ENCODE results near the gene HMCN1. TPM values are rescaled to one million over a fixed set of nuclear protein-coding genes. Genes with fewer than 3 reads are reported as not detected.

HMCN1 gene
- total RNA-seq, 4 donors from 2014 or later = 9.2 to 15.1 (median 13.8) TPM

DNA sequence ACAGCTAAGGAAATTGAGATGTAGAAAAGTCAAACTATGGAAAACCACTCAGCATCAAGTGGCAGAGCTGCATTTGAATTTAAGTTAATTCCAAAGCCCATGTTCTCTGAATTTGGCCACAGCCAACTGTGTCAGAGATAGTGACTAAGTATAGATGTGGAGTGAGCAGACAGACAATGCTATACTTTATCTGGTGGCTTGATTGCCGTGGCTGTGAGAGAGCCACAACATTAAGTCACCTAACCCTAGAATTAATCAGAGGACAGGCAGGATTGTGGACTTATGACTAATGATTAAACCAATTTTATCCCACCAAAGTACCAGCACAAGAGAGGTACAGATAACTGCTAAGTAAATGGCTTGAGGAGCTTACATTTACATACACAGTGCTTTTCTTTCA, 431.1 kb downstream of the HMCN1 start:
- TF ChIP-seq, protein P1, sequence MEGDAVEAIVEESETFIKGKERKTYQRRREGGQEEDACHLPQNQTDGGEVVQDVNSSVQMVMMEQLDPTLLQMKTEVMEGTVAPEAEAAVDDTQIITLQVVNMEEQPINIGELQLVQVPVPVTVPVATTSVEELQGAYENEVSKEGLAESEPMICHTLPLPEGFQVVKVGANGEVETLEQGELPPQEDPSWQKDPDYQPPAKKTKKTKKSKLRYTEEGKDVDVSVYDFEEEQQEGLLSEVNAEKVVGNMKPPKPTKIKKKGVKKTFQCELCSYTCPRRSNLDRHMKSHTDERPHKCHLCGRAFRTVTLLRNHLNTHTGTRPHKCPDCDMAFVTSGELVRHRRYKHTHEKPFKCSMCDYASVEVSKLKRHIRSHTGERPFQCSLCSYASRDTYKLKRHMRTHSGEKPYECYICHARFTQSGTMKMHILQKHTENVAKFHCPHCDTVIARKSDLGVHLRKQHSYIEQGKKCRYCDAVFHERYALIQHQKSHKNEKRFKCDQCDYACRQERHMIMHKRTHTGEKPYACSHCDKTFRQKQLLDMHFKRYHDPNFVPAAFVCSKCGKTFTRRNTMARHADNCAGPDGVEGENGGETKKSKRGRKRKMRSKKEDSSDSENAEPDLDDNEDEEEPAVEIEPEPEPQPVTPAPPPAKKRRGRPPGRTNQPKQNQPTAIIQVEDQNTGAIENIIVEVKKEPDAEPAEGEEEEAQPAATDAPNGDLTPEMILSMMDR (IDR thresholded peaks at IDR 0.05; ENCODE audit: low read depth) = no peak

DNA sequence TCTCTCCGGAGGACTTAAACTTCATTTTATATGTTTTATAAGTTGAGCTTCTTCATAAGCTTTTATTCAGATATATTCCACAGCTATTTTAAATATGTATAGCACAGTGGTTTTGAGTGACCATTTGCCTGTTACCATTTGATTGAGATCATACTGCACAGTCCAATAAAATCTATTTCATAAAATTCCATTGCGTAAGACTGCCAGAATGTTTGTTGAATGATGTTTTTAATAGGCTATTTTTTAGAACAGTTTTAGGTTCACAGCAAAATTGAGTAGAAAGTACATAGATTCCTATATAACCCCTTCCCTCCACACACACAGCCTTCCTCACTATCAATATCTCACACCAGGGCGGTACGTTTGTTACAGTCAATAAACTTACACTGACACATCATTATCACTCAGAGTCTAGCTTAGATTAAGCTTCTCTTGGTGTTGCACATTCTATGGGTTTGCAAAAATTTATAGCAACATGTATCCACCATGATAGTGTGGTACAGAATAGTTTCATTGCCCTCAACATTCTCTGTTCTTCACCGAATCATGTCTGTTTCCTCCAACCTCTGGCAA, 433.0 kb downstream of the HMCN1 start:
- TF ChIP-seq, protein P1 (IDR thresholded peaks at IDR 0.05; ENCODE audit: low read depth) = no peak

DNA sequence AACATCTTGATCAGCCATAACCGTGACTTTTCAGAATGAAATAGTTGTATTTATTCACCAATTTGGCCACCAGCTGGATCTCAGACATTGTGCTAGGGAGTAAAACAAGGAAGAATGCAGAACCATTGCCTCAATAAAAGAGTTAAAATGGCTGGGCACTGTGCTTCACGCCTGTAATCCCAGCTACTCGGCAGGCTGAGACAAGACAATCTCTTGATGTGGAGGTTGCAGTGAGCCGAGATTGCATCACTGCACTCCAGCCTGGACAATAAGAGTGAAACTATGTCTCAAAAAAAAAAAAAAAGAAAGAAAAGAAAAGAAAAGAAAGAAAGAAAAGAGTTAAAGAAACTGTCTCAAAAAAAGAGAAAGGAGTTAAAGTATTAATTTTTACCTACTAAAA, 441.4 kb downstream of the HMCN1 start:
- TF ChIP-seq, protein P1 (IDR thresholded peaks at IDR 0.05; ENCODE audit: low read depth) = no peak

DNA sequence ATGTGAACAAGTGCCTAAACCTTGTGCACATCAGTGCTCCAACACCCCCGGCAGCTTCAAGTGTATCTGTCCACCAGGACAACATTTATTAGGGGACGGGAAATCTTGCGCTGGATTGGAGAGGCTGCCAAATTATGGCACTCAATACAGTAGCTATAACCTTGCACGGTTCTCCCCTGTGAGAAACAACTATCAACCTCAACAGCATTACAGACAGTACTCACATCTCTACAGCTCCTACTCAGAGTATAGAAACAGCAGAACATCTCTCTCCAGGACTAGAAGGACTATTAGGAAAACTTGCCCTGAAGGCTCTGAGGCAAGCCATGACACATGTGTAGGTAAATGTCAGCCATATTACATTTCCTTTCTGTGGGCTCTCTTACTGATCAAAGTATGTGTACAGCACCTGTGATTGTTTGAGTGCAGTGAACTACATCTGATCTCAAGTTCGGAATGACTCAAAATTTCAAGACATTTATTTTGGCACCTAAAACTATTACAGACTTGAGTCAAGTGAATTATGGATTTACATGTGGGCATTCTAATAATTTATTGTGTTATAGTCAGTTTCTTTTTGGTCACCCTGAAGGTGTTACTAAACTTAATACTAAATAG, 444.3 kb downstream of the HMCN1 start:
- TF ChIP-seq, protein P1 (IDR thresholded peaks at IDR 0.05; ENCODE audit: low read depth) = no peak

DNA sequence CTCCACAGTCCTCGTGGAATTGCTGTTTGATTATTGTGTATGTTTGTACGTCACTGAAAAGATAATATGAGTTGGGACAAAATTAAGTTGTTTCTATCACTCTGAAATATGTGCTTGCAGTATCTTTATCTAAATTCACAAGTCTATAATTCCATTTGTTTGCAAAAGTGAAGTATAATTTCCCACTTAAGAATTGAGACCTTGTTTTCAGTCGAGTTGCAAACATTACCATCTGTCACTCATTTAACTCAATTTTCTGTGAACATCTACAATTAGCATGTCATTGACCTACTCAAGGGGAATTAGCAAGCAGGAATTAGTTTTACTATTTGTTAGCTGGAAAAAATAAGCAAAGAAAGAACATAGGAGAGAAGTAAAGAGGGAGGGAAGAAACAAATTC, 445.0 kb downstream of the HMCN1 start:
- TF ChIP-seq, protein P1 (IDR thresholded peaks at IDR 0.05; ENCODE audit: low read depth) = no peak

DNA sequence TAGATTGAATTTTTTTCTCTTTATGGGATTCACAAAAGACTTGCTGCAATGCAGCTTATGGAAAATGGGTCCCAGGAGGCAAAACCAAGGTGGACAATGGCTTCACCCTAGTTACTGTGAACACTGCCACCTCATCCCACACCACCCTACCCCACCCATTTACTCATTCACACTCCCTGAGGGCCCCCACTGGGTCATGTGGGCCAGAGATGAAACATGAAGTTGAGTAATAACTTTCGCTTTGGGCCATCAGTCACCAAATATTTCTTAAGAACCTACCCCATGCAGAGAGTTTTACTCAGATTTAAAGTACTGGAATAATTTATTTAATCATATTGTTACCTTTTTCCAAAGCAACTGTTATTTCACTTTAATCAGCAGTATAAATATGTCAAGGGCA, 449.0 kb downstream of the HMCN1 start:
- TF ChIP-seq, protein P1 (IDR thresholded peaks at IDR 0.05; ENCODE audit: low read depth) = no peak

DNA sequence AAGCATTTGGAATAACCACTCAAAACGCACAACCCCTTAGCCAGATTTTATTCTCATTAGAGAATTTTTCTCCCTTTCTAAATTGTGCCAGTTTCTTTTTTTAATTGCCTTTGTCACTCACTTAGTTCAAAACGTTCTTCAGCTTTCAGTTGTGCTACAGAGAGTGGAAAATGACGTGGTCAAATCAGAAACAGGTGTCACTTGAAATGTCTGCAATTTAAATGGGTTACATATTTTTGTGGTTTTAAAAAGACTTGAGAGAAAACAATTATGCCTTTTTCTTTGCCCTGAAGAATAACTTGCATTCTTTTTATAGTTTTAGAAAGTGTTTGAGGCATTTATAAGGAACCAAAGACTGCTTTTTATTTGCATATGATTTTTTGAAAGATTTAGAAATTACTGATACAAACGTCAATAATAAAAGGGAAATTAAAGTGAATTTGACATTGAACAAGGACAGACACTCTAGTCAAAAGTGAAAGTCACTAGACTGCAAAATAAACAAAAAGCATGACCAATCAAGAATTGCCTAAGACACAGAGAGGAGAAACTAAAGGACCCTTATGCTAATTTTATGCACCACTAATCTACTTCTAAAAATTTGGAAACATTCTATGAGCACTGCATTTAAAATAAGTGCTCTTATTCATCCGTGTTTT, 449.9 kb downstream of the HMCN1 start:
- TF ChIP-seq, protein P1 (IDR thresholded peaks at IDR 0.05; ENCODE audit: low read depth) = no peak
